HG03575 (cell line): ENCODE data around the gene CHAF1B.
"Not testable (repeated sequence)": the region's sequence is repeated elsewhere in the genome, so short reads cannot be mapped to it uniquely, and the experiment has no call there.

Source experiments
- ATAC-seq: cut with Tn5 transposase; IDR thresholded peaks from one replicate; pipeline ENCODE4 v1.9.1; 2021; ENCODE audit not compliant: unreplicated experiment, insufficient number of reproducible peaks, low FRiP score; ENCODE audit errors: extremely low read depth

Gene CHAF1B

DNA sequence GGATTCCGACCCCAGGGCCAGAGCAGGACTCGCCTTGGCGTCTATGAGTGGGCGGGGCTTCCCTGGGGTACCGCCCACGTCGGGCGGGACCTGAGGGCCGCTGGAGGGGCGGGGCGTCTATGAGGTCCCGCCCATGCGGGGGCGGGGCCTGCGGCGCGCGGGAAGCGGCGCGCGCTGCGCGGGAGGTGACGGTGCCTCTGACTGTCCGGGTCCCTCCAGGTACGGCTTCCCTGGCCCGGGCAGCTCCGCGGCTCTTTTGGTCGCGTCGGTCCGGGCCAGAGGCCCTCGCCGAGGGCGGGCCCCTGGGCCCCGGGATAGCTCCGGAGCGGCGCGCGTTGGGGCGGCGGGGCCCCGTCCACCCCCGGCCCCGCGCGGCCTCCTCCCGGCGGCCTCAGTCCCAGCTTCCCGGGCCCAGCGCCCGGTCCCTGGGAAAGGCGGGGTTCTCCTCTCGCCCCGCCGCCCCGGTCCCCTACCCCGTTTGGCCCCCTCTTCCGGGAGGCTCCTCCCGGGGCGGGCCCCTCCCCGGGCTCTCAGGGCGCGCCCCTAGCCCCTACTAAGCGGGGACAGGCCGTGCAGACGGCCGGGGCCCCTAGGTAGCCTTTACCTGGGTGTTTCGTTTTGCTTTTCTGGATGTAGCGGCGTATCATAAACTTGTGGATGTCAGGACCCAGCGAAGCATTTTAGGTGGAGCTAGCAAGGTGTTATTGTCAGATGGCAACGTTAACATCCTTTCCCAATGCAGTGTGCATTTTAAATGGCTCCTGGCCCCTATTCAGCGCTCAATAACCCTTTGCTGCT lies at the start of gene CHAF1B:
Gene CHAF1B (plus strand): TSS at position 160 of the 798 bp plus-strand sequence. CDS start 745 bp downstream, outside the sequence.
- ATAC-seq: no peak

- ATAC-seq: no peak
Measured at GRCh38 chr21:36337099-36337509, 48.1 kb upstream of the CHAF1B start.

- no peak for ATAC-seq
Measured at GRCh38 chr21:36338975-36339374, 46.2 kb upstream of the CHAF1B start.

DNA sequence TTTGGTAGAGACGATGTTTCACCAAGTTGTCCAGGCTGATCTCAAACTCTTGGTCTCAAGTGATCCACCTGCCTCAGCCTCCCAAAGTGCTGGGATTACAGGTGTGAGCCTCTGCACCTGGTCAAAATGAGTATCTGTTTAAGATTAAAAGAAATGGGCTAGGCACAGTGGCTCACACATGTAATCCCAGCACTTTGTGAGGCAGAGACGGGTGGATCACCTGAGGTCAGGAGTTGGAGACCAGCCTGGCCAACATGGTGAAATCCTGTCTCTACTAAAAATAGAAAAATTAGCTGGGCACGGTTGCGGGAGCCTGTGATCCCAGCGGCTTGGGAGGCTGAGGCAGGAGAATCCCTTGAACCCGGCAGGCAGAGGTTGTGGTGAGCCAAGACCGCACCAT lies 42.6 kb upstream of the CHAF1B start:
- ATAC-seq: not testable (repeated sequence)

GRCh38 chr21:36344931-36345330 lies 40.3 kb upstream of the CHAF1B start:
- no peak for ATAC-seq

DNA sequence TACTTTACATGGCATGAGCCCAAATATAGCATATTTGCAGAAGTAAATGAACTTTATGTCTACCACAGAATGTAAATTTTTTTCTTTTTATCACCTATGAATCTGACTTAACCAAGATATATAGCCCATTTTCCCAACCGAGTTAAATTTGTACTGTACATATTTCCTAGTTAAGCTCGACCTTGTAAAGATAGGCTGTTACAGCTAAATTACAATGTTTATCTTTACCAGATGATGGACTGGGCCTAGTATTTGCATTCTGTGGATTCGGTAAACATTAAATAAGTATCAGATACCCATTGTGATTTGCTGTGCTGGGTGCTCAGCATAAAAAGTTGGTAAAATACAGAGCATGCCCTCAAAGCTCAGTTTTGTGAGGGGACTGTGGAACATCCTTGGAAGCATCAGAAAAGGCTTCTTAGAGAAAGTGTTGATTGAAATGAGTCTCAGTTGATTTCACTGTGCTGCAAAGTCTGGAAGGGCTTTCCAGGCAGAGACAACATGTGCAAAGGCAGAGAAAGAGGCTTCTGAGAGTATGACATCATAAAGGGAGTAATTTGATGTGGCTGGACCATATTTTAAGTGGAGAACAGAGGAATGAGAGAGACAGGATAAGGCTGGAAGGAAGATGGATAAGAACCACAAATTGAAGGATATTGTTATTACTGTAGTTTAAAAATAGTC lies 37.8 kb upstream of the CHAF1B start:
- no peak for ATAC-seq

- no peak for ATAC-seq
Measured at GRCh38 chr21:36347962-36348328, 37.2 kb upstream of the CHAF1B start.

DNA sequence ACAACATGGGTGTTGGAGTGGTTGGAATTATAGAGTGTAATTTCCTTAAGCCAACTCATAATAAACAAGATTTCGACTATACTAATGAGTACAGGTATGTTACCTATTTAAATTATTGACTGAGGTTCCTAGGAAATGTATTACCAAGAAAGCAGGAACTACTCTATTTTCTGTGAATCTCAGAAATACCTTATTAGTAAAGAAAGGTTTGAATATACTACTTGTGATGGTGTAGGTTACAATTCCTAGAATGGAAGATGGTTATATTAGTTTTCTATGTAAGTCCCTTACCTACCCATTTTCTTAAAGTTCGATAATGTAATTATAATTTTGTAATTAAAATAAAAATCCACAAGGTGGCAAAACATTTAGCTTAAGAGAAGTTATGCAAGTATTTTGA lies 35.9 kb upstream of the CHAF1B start:
- no peak for ATAC-seq

DNA sequence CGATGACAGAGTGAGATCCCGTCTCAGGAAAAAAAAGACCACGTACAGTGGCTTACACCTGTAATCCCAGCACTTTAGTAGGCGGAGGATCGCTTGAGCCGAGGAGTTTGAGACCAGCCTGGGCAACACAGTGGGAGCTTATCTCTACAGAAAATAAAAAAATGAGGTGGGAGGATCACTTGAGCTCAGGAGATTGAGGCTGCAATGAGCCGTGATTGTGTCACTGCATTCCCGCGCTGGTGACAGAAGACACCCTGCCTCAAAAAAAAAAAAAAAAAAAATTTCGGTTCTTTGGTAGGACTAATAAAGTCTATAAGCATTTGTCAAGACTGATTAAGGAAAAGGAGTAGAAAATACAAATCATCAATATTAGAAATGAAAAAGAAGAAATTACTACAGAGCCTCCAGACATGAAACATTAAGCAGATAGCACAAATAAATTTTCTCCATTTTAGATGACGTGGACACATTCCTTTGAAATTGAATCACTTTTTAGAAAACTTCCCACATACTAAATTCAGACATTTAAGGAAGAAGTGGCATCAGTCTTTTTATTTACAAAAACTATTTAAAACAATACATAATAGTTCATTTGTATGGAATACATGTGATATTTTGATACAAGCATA lies 34.8 kb upstream of the CHAF1B start:
- no peak for ATAC-seq

- no peak for ATAC-seq
Measured at GRCh38 chr21:36354918-36355680, 30.1 kb upstream of the CHAF1B start.

- ATAC-seq: no peak
Measured at GRCh38 chr21:36355868-36356267, 29.3 kb upstream of the CHAF1B start.

DNA sequence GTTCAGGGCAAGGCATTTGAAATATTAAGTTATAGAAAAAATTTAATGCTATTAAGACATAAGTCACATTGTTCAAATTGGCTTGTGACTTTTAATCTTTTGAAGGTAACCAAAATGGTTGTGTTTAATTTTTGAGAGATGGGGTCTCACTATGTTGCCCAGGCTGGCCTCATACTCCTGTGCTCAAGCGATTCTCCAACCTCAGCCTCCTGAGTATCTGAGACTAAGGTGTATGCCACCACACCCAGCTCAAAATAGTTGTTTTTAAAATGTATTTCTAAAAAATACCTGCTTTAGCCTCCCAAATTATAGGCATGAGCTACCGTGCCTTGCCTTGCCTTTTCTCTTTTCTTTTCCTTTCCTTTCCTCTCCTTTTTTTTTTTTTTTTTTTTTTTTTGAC lies 26.0 kb upstream of the CHAF1B start:
- no peak for ATAC-seq

DNA sequence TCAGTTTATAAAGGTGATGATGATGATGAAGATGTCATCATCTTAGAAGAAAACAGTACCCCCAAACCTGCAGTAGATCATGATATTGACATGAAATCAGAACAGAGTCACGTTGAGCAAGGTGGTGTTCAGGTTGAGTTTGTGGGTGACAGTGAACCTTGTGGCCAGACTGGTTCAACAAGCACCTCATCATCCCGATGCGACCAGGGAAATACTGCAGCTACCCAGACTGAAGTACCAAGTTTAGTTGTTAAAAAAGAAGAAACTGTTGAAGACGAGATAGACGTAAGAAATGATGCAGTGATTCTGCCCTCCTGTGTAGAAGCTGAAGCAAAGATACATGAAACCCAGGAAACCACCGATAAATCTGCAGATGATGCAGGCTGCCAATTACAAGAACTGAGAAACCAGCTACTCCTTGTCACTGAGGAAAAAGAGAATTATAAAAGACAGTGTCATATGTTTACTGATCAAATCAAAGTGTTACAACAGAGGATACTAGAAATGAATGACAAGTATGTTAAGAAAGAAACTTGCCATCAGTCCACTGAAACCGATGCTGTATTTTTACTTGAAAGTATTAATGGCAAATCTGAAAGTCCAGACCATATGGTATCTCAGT lies 16.0 kb upstream of the CHAF1B start:
- no peak for ATAC-seq

- ATAC-seq: no peak
Measured at GRCh38 chr21:36375994-36376393, 9.2 kb upstream of the CHAF1B start.

- ATAC-seq: no peak
Measured at GRCh38 chr21:36377391-36377842, 7.8 kb upstream of the CHAF1B start.

- ATAC-seq: no peak
Measured at GRCh38 chr21:36379251-36379650, 5.9 kb upstream of the CHAF1B start.

DNA sequence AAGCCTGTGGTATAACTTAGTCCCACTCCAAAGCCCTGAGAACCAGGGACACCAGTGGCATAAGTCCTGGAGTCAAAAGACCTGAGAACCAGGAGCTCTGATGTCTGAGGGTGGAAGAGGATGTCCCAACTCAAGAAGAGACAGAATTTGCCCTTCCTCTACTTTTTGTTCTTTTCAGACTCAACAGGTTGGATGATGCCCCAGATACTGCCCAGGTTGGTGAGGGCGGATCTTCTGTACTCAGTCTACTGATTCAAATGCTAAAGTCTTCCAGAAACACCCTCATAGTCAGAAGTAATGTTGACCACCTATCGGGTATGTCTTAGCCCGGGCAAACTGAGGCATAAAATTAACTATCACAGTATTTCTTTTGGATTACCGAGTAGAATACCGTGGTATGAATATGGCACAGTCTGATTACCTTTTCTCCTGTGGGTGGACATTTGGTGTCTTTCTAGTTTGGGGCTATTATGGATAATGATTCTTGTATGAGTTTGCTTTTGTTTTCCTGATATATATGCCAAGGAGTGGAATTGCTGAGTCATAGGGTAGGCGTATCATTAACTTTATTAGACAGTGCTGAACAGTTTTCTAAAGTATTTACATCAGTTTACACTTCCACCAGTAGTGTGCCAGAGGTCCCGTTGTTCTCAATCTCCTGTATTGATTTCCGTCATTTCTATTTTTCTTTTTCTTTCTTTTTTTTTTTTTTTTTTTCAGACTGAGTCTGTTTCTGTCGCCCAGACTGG lies 3.2 kb upstream of the CHAF1B start:
- ATAC-seq: no peak

DNA sequence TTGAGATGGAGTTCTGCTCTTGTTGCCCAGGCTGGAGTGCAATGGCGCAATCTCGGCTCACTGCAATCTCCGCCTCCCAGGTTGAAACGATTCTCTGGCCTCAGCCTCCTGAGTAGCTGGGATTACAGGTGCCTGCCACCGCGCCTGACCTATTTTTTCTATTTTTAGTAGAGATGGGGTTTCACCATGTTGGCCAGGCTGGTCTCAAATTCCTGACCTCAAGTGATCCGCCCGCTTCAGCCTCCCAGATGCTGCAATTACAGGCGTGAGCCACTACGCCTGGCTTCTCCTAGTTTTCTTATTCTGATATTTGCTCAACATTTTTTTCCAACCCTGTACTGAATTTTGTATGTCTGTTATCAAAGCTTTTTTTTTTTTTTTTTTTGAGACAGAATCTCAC lies 2.5 kb upstream of the CHAF1B start:
- not testable (repeated sequence) for ATAC-seq
